ENCODE results near the gene ZNF212. TPM values are rescaled to one million over a fixed set of nuclear protein-coding genes. Genes with fewer than 3 reads are reported as not detected.

The ZNF212 gene
- total RNA-seq, 1 donor from 2014 or later, result 6.1 TPM

DNA sequence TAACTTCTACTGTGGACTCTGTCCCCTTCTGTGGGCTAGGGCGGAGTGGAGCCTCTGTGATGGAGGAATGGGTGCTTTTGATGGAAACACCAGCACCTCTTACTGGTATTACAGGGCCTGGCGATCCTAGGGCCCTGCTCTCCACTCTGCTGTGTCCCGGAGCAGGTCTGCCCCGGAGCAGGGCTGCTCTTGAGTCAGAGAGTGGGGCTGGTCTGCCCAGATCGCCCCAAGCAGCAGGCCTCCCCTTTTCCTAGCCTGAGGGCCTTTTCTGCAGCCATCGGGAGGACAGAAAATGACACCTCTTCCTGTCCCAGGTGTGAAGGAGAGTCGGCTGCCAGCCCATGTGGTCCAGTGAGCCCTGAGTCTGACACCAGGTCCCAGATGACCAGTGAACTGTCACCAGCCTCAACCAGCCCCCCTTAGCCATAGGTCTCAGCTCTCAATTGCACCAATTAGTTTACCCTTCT, 42.7 kb upstream of the ZNF212 start:
- Histone ChIP-seq H3K4me3 (ENCODE audit: low read depth, low read length) (peak overlapping the region; percentile 73), H3K36me3 (ENCODE audit: control insufficient read depth, insufficient read depth, low read length) (peaks cover 16% of the 10 kb centered on the region), H3K27me3 (ENCODE audit: control insufficient read depth, insufficient read depth, low read length) (no peaks in the 10 kb centered on the region)
- FAIRE-seq (no peak), DNase-seq (ENCODE audit: low read depth) (peak; percentile 28)
- TF ChIP-seq, protein P1, sequence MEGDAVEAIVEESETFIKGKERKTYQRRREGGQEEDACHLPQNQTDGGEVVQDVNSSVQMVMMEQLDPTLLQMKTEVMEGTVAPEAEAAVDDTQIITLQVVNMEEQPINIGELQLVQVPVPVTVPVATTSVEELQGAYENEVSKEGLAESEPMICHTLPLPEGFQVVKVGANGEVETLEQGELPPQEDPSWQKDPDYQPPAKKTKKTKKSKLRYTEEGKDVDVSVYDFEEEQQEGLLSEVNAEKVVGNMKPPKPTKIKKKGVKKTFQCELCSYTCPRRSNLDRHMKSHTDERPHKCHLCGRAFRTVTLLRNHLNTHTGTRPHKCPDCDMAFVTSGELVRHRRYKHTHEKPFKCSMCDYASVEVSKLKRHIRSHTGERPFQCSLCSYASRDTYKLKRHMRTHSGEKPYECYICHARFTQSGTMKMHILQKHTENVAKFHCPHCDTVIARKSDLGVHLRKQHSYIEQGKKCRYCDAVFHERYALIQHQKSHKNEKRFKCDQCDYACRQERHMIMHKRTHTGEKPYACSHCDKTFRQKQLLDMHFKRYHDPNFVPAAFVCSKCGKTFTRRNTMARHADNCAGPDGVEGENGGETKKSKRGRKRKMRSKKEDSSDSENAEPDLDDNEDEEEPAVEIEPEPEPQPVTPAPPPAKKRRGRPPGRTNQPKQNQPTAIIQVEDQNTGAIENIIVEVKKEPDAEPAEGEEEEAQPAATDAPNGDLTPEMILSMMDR (IDR thresholded peaks at IDR 0.05; ENCODE audit: insufficient read depth, low read length, severe bottlenecking), result no peak

- no peak for FAIRE-seq
Observed at GRCh38 chr7:149197675-149198074, 41.8 kb upstream of the ZNF212 start.

GRCh38 chr7:149198161-149198816, 41.2 kb upstream of the ZNF212 start:
- H3K4me3 ChIP-seq (ENCODE audit: low read depth, low read length), result no peak overlapping the region
- H3K36me3 ChIP-seq (ENCODE audit: control insufficient read depth, insufficient read depth, low read length), result peaks cover 18% of the 10 kb centered on the region
- DNase-seq (ENCODE audit: low read depth), result no peak
- no peak for FAIRE-seq
- TF ChIP-seq, protein P1 (IDR thresholded peaks at IDR 0.05; ENCODE audit: insufficient read depth, low read length, severe bottlenecking), result no peak
- no peaks in the 10 kb centered on the region for H3K27me3 ChIP-seq (ENCODE audit: control insufficient read depth, insufficient read depth, low read length)

More at GRCh38 chr7:149197675-149198074, 41.8 kb upstream of the ZNF212 start:
- H3K36me3 ChIP-seq (ENCODE audit: control insufficient read depth, insufficient read depth, low read length), result peaks cover 17% of the 10 kb centered on the region
- DNase-seq (ENCODE audit: low read depth), result peak; percentile 73
- H3K4me3 ChIP-seq (ENCODE audit: low read depth, low read length), result no peak overlapping the region
- no peaks in the 10 kb centered on the region for H3K27me3 ChIP-seq (ENCODE audit: control insufficient read depth, insufficient read depth, low read length)
- TF ChIP-seq, protein P1 (IDR thresholded peaks at IDR 0.05; ENCODE audit: insufficient read depth, low read length, severe bottlenecking), result no peak

- TF ChIP-seq, protein P1 (IDR thresholded peaks at IDR 0.05; ENCODE audit: insufficient read depth, low read length, severe bottlenecking), result no peak
- no peak for FAIRE-seq
- Histone ChIP-seq H3K36me3 (ENCODE audit: control insufficient read depth, insufficient read depth, low read length) (peaks cover 20% of the 10 kb centered on the region), H3K27me3 (ENCODE audit: control insufficient read depth, insufficient read depth, low read length) (no peaks in the 10 kb centered on the region), H3K4me3 (ENCODE audit: low read depth, low read length) (no peak overlapping the region)
- peak; percentile 59 for DNase-seq (ENCODE audit: low read depth)
Observed at GRCh38 chr7:149199234-149199995, 40.0 kb upstream of the ZNF212 start.

DNA sequence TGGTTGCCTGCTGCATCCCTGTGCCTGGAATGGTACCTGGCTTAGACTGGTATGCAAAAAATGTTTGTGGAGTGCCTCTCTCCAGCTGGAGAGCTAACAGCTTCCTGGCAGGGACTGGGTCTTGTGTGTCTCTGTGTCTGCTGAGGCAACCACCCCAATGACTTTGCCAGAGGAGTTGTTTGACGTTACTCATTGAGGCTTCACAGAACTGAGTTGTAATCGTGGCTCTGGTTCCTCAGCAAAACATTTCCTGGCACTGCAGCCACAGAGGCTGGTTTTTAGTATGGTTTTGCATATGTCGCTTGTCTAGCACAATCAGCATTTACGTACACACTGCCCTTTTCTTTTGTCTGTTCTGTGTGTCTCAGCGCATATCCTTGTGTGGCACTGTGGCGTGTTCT, 36.6 kb upstream of the ZNF212 start:
- Histone ChIP-seq H3K36me3 (ENCODE audit: control insufficient read depth, insufficient read depth, low read length) (peaks cover 35% of the 10 kb centered on the region), H3K4me3 (ENCODE audit: low read depth, low read length) (no peak overlapping the region), H3K27me3 (ENCODE audit: control insufficient read depth, insufficient read depth, low read length) (no peaks in the 10 kb centered on the region)
- FAIRE-seq (no peak), DNase-seq (ENCODE audit: low read depth) (no peak)
- TF ChIP-seq, protein P1 (IDR thresholded peaks at IDR 0.05; ENCODE audit: insufficient read depth, low read length, severe bottlenecking), result no peak

Data from bronchial epithelial cell (primary cell).